Neural progenitor cell (in vitro differentiated cells): ENCODE data around the gene SEZ6L2.

ENCODE experiments used
- CTCF ChIP-seq: fragments of 200-600 bp; sonication (generic); IDR thresholded peaks from 2 replicates; pipeline ENCODE4 v1.5.1; 2017; ENCODE audit warnings: antibody characterized with exemption, mild to moderate bottlenecking
- EZH2 ChIP-seq: fragments of 200-600 bp; sonication (generic); IDR thresholded peaks from 2 replicates; pipeline ENCODE4 v1.6.1; 2017; ENCODE audit warnings: antibody characterized with exemption, mild to moderate bottlenecking, moderate library complexity

- TF ChIP-seq EZH2 (no peak), CTCF (no peak)
These were observed 22.6 kb downstream of the SEZ6L2 start for GRCh38 chr16:29876594-29877249.
